Panc1 (cell line): Measurements from ENCODE around the gene CSF3R. TPM values are rescaled to one million over a fixed set of nuclear protein-coding genes. Genes with fewer than 3 reads are reported as not detected.

Experiments used
- ATAC-seq: fragments of 200-7000 bp; cut with Tn5 transposase; 2 replicates; pipeline ENCODE4 v1.9.1; 2020; ENCODE audit warnings: mild to moderate bottlenecking, moderate library complexity
- BruUV-seq: library from RNA; stranded (reverse); fragments of 400-500 nt; replicated peaks from 2 replicates; lab custom pipeline; 2021; lab: Mats Ljungman, UMichigan
- CTCF ChIA-PET: fragments of 300-600 bp; sonication (Branson Sonifier 250); formaldehyde crosslinking; loops from one replicate; lab custom pipeline; 2022; ENCODE audit warnings: antibody characterized with exemption; lab: Charles Lee
- POLR2A ChIA-PET: fragments of 300-600 bp; sonication (Branson Sonifier 250); formaldehyde crosslinking; loops from one replicate; lab custom pipeline; 2022; ENCODE audit warnings: antibody characterized with exemption; lab: Charles Lee
- DNase-seq: peaks from one replicate; pipeline ENCODE4 v3.0.0-alpha.2; 2010; ENCODE audit warnings: low read depth, low spot score
- H3K27ac ChIP-seq: 2 replicates; pipeline ENCODE4 v1.5.1; 2011; ENCODE audit warnings: mild to moderate bottlenecking, low read length, inconsistent platforms
- H3K27me3 ChIP-seq: fragments of 200-500 bp; sonication (Bioruptor generic); 2 replicates; pipeline ENCODE4 v1.6.0; 2014; ENCODE audit warnings: low read length, inconsistent platforms; ENCODE audit not compliant: control insufficient read depth, insufficient read depth
- H3K36me3 ChIP-seq: fragments of 200-500 bp; sonication (Bioruptor generic); 2 replicates; pipeline ENCODE4 v1.5.1; 2014; ENCODE audit warnings: inconsistent platforms, mild to moderate bottlenecking, low read length, moderate library complexity; ENCODE audit not compliant: control insufficient read depth, insufficient read depth
- H3K4me1 ChIP-seq: 2 replicates; pipeline ENCODE4 v1.5.1; 2011; ENCODE audit warnings: inconsistent platforms, mild to moderate bottlenecking, low read length, moderate library complexity; ENCODE audit not compliant: control insufficient read depth, insufficient read depth
- H3K4me3 ChIP-seq, 2 experiments: 2 replicates each; pipeline ENCODE4 v1.5.1; 2011 to 2012; ENCODE audit warnings: low read depth in 2 of 2, low read length in 2 of 2, mild to moderate bottlenecking in 2 of 2, inconsistent platforms in 1 of 2, moderate library complexity in 1 of 2
- H3K9me3 ChIP-seq: fragments of 200-500 bp; sonication (Bioruptor generic); 2 replicates; pipeline ENCODE4 v1.5.1; 2014; ENCODE audit warnings: low read depth, mild to moderate bottlenecking, inconsistent platforms, low read length, moderate library complexity; ENCODE audit not compliant: control insufficient read depth, insufficient read depth
- CTCF ChIP-seq: fragments of 450-650 bp; IDR thresholded peaks from 2 replicates; pipeline ENCODE4 v1.5.1; 2017; ENCODE audit warnings: mild to moderate bottlenecking
- POLR2AphosphoS5 ChIP-seq: IDR thresholded peaks from 2 replicates; pipeline ENCODE4 v1.6.1; 2012; ENCODE audit warnings: mild to moderate bottlenecking, low read depth, low read length, moderate library complexity
- REST ChIP-seq, 2 experiments: IDR thresholded peaks; 2 replicates each; pipeline ENCODE4 v1.6.1; 2011 to 2012; ENCODE audit warnings: low read depth in 2 of 2, control low read depth in 1 of 2, low read length in 1 of 2, mild to moderate bottlenecking in 1 of 2, moderate library complexity in 1 of 2; ENCODE audit not compliant: insufficient read depth in 1 of 2
- SIN3A ChIP-seq: IDR thresholded peaks from 2 replicates; pipeline ENCODE4 v1.6.1; 2012; ENCODE audit warnings: low read depth, mild to moderate bottlenecking, low read length, moderate library complexity, borderline replicate concordance; ENCODE audit not compliant: insufficient read depth
- TCF7L2 ChIP-seq: IDR thresholded peaks from 2 replicates; pipeline ENCODE4 v1.6.1; 2011; ENCODE audit warnings: mild to moderate bottlenecking, low read depth, low read length, inconsistent platforms
- in situ Hi-C: cut with HindIII; loops from 2 replicates; pipeline ENCODE4 v1.10.0; 2016; ENCODE audit warnings: low sequenced_read_pairs, low pct_unique_long_range_greater_than_20kb
- intact Hi-C: fragments of 100-400 bp; cut with micrococcal nuclease; formaldehyde crosslinking; loops from one replicate; pipeline ENCODE4 v1.10.0; 2022; ENCODE audit not compliant: unreplicated experiment
- total RNA-seq: library from RNA; stranded (reverse); gene quantifications from one replicate; pipeline ENCODE4 v1.2.1, GENCODE V29; 2021; ENCODE audit not compliant: unreplicated experiment

CSF3R gene
- total RNA-seq, 1 experiment from 2014 or later: 0.31 TPM

GRCh38 chr1:36436821-36437220 lies 45.9 kb downstream of the CSF3R start:
- DNase-seq: no peak
- intact Hi-C loops (no loop called here), in situ Hi-C loops (no loop called here)
- H3K27ac ChIP-seq: no peak overlapping the region
- no peaks in the 10 kb centered on the region for H3K36me3 ChIP-seq
- H3K4me3 ChIP-seq: no peak overlapping the region
- TF ChIP-seq POLR2AphosphoS5 (no peak), REST (IDR thresholded peaks at IDR 0.05; ENCODE audit: insufficient read depth in 1 of 2, low read depth in 2 of 2, low read length in 1 of 2) (no peak), SIN3A (no peak), TCF7L2 (no peak), CTCF (no peak)
- ATAC-seq: no peak
- ChIA-PET POLR2A (no interaction called here), CTCF (no interaction called here)
- no peaks in the 10 kb centered on the region for H3K27me3 ChIP-seq
- BruUV-seq: no TSS peak
- H3K9me3 ChIP-seq: no peaks in the 10 kb centered on the region
- no peaks in the 10 kb centered on the region for H3K4me1 ChIP-seq

GRCh38 chr1:36433102-36433501 lies 49.6 kb downstream of the CSF3R start:
- H3K36me3 ChIP-seq: no peaks in the 10 kb centered on the region

More at GRCh38 chr1:36433102-36433501, 49.6 kb downstream of the CSF3R start:
- no peak for ATAC-seq
- TF ChIP-seq TCF7L2 (no peak), REST (IDR thresholded peaks at IDR 0.05; ENCODE audit: insufficient read depth in 1 of 2, low read depth in 2 of 2, low read length in 1 of 2) (no peak), SIN3A (no peak), POLR2AphosphoS5 (no peak), CTCF (no peak)
- no TSS peak for BruUV-seq
- no peaks in the 10 kb centered on the region for H3K27me3 ChIP-seq
- CTCF ChIA-PET: no interaction called here
- in situ Hi-C loops (no loop called here), intact Hi-C loops (no loop called here)
- no peaks in the 10 kb centered on the region for H3K4me1 ChIP-seq
- H3K4me3 ChIP-seq: no peak overlapping the region
- H3K27ac ChIP-seq: no peak overlapping the region
- POLR2A ChIA-PET: no interaction called here
- no peak for DNase-seq
- H3K9me3 ChIP-seq: no peaks in the 10 kb centered on the region
